ENCODE results near the gene ACO2. TPM values are rescaled to one million over a fixed set of nuclear protein-coding genes. Genes with fewer than 3 reads are reported as not detected.

Gene ACO2
- total and polyA plus RNA-seq, 2 of the 4 experiments (the other 2 are of a cell fraction), result 71.3 to 72.9 TPM

DNA sequence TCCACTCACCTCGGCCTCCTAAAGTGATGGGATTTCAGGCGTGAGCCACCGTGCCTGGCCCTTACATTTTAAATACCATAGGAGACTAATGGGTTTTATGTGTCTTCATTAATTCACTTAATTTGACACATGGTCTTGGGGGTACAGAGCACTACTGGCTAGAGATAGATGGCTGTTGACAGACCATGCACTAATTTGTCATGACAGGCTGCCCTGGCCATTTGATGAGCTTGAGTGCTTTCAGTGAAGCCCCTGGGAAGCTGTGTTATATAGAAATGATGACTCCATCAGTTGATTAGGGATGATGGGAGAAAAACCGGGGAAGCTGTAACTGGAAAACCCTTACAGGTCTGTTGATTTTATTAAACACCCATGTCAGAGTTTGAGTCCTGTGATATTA, 7.0 kb upstream of the ACO2 start:
- in situ Hi-C loops (cut with MboI; ENCODE audit: low sequenced_read_pairs) (no loop called here), intact Hi-C loops (cut with micrococcal nuclease) (no loop called here), dilution Hi-C loops (cut with HindIII; ENCODE audit: low sequenced_read_pairs, unreplicated experiment) (no loop called here)
- no peak overlapping the region for H3K4me2 ChIP-seq (ENCODE audit: low read depth, low read length)
- no peak overlapping the region for H2AK5ac ChIP-seq (ENCODE audit: low read depth, low read length)
- no peak overlapping the region for H3K9ac ChIP-seq (ENCODE audit: low read depth, low read length)
- DNase-seq (no peak), ATAC-seq (ENCODE audit: low read depth) (no peak)
- no peaks in the 10 kb centered on the region for H3K4me1 ChIP-seq (ENCODE audit: control insufficient read depth, insufficient read depth, low read length)
- H2BK15ac ChIP-seq (ENCODE audit: low read depth, low read length), result no peak overlapping the region
- H3K9me3 ChIP-seq (ENCODE audit: control insufficient read depth, insufficient read depth, low read length), result no peaks in the 10 kb centered on the region
- no peak overlapping the region for H3K56ac ChIP-seq (ENCODE audit: extremely low read depth, insufficient read depth, low read length)
- H3K27me3 ChIP-seq (ENCODE audit: control insufficient read depth, insufficient read depth, low read length), result no peaks in the 10 kb centered on the region
- H3K27ac ChIP-seq (ENCODE audit: insufficient read depth, low read length), result no peak overlapping the region
- no peak overlapping the region for H3K18ac ChIP-seq (ENCODE audit: low read depth, low read length)
- no peak overlapping the region for H2AK9ac ChIP-seq (replicated peaks; ENCODE audit: low read depth, low read length, poor library complexity)
- no peak overlapping the region for H4K8ac ChIP-seq (ENCODE audit: low read depth in 2 of 2, low read length in 2 of 2)
- no peak overlapping the region for H4K5ac ChIP-seq (ENCODE audit: low read depth, low read length)
- H3K4me3 ChIP-seq (ENCODE audit: insufficient read depth, low read depth, low read length), result no peak overlapping the region
- no TSS peak for BruUV-seq (replicated peaks)
- peaks cover 60% of the 10 kb centered on the region for H3K36me3 ChIP-seq (ENCODE audit: control insufficient read depth, insufficient read depth, low read length)
- no peak overlapping the region for H4K91ac ChIP-seq (ENCODE audit: insufficient read depth, low read depth, low read length)
- TF ChIP-seq NFE2L2 (IDR thresholded peaks at IDR 0.05; ENCODE audit: low read depth, low read length) (no peak), RFX5 (IDR thresholded peaks at IDR 0.05; ENCODE audit: low read depth, low read length) (no peak), RAD21 (IDR thresholded peaks at IDR 0.05; ENCODE audit: low read length) (no peak), FOS (IDR thresholded peaks at IDR 0.05; ENCODE audit: low read depth, low read length) (no peak), MAZ (IDR thresholded peaks at IDR 0.05; ENCODE audit: borderline replicate concordance, low read depth, low read length) (no peak), MXI1 (IDR thresholded peaks at IDR 0.05; ENCODE audit: borderline replicate concordance, low read depth, low read length) (no peak), SMC3 (IDR thresholded peaks at IDR 0.05; ENCODE audit: low read depth, low read length) (no peak), POLR2A (IDR thresholded peaks at IDR 0.05; ENCODE audit: low read depth, low read length) (no peak), CEBPB (IDR thresholded peaks at IDR 0.05; ENCODE audit: low read depth, low read length) (no peak), BHLHE40 (IDR thresholded peaks at IDR 0.05; ENCODE audit: low read depth, low read length) (no peak), RCOR1 (IDR thresholded peaks at IDR 0.05; ENCODE audit: insufficient replicate concordance, low read length) (no peak), CHD1 (IDR thresholded peaks at IDR 0.05; ENCODE audit: low read depth, low read length) (no peak), MAFK (IDR thresholded peaks at IDR 0.05; ENCODE audit: low read depth, low read length) (no peak)
- TF ChIP-seq, protein P1, sequence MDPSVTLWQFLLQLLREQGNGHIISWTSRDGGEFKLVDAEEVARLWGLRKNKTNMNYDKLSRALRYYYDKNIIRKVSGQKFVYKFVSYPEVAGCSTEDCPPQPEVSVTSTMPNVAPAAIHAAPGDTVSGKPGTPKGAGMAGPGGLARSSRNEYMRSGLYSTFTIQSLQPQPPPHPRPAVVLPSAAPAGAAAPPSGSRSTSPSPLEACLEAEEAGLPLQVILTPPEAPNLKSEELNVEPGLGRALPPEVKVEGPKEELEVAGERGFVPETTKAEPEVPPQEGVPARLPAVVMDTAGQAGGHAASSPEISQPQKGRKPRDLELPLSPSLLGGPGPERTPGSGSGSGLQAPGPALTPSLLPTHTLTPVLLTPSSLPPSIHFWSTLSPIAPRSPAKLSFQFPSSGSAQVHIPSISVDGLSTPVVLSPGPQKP (IDR thresholded peaks at IDR 0.05; ENCODE audit: borderline replicate concordance, low read depth, low read length), result no peak
- TF ChIP-seq, protein P2, sequence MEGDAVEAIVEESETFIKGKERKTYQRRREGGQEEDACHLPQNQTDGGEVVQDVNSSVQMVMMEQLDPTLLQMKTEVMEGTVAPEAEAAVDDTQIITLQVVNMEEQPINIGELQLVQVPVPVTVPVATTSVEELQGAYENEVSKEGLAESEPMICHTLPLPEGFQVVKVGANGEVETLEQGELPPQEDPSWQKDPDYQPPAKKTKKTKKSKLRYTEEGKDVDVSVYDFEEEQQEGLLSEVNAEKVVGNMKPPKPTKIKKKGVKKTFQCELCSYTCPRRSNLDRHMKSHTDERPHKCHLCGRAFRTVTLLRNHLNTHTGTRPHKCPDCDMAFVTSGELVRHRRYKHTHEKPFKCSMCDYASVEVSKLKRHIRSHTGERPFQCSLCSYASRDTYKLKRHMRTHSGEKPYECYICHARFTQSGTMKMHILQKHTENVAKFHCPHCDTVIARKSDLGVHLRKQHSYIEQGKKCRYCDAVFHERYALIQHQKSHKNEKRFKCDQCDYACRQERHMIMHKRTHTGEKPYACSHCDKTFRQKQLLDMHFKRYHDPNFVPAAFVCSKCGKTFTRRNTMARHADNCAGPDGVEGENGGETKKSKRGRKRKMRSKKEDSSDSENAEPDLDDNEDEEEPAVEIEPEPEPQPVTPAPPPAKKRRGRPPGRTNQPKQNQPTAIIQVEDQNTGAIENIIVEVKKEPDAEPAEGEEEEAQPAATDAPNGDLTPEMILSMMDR (conservative IDR thresholded peaks at IDR 0.05; ENCODE audit: low read depth, low read length), result no peak
- TF ChIP-seq, protein P3, sequence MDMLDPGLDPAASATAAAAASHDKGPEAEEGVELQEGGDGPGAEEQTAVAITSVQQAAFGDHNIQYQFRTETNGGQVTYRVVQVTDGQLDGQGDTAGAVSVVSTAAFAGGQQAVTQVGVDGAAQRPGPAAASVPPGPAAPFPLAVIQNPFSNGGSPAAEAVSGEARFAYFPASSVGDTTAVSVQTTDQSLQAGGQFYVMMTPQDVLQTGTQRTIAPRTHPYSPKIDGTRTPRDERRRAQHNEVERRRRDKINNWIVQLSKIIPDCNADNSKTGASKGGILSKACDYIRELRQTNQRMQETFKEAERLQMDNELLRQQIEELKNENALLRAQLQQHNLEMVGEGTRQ (IDR thresholded peaks at IDR 0.05; ENCODE audit: low read depth, low read length), result no peak
- no peak overlapping the region for H2AFZ ChIP-seq (replicated peaks; ENCODE audit: low read length, poor library complexity)
- H3K4ac ChIP-seq (ENCODE audit: low read depth, low read length), result no peak overlapping the region
- H2BK20ac ChIP-seq (ENCODE audit: low read depth, low read length), result no peak overlapping the region
- H3K14ac ChIP-seq (replicated peaks; ENCODE audit: low read depth, low read length), result no peak overlapping the region
- H3K23ac ChIP-seq (ENCODE audit: low read depth, low read length), result no peak overlapping the region
- WGBS, 2 experiments (ENCODE audit: extremely low coverage in 2 of 2, insufficient read length in 1 of 2), result no CpG with 5 or more reads among the region's 4 CpGs
- H4K20me1 ChIP-seq (ENCODE audit: insufficient read depth, low read length), result no peaks in the 10 kb centered on the region
- ChIA-PET CTCF (no interaction called here), POLR2A (ENCODE audit: unreplicated experiment) (interaction anchor here (0.6 kb wide), 1 partner anchor 15 kb away, joined by 6 read pairs; no protein-coding TSS in a partner anchor)
- H3K79me1 ChIP-seq (ENCODE audit: low read depth in 1 of 2, low read length in 2 of 2), result peaks cover 11 to 33% of the 10 kb centered on the region in 2 experiments
- no peaks in the 10 kb centered on the region; the same call in 1 of the 2 replicates for H3K9me1 ChIP-seq (ENCODE audit: insufficient read depth, low read length)
- no peak overlapping the region for H2BK120ac ChIP-seq (ENCODE audit: low read depth, low read length)
- no peak overlapping the region for H2BK5ac ChIP-seq (ENCODE audit: low read depth, low read length, poor library complexity, severe bottlenecking)
